ENCODE results near the gene ITPK1. TPM values are rescaled to one million over a fixed set of nuclear protein-coding genes. Genes with fewer than 3 reads are reported as not detected.
A peak's percentile ranks its signal among the peaks of the same experiment; 100 is the strongest.

ITPK1 gene
- polyA plus RNA-seq, 1 of the 3 experiments (the other 2 are of a cell fraction), result 23.2 TPM

- POLR2A ChIA-PET, result no interaction called here
- Histone ChIP-seq H3K27me3 (ENCODE audit: insufficient read depth) (no peaks in the 10 kb centered on the region), H3K9me3 (no peaks in the 10 kb centered on the region), H3K9ac (no peak overlapping the region), H3K27ac (ENCODE audit: low read depth in 2 of 2, low read length in 1 of 2) (peak overlapping the region; percentile 36 to 86; a peak in 3 of 4 replicates), H4K20me1 (ENCODE audit: insufficient read depth) (no peaks in the 10 kb centered on the region), H3K4me3 (ENCODE audit: low read depth in 2 of 2, low read length in 1 of 2) (no peak overlapping the region), H3F3A (replicated peaks; ENCODE audit: insufficient read depth) (no peaks in the 10 kb centered on the region), H3K9me2 (no peaks in the 10 kb centered on the region), H3K36me3 (replicated peaks in 1 of 2; ENCODE audit: control insufficient read depth in 1 of 2, insufficient read depth in 2 of 2, low read length in 1 of 2) (no peaks in the 10 kb centered on the region), H2AFZ (ENCODE audit: low read depth) (no peak overlapping the region), H3K4me1 (ENCODE audit: control insufficient read depth in 1 of 2, insufficient read depth in 2 of 2, low read depth in 1 of 2, low read length in 1 of 2) (peaks cover 15 to 77% of the 10 kb centered on the region in 2 experiments), H3K4me2 (no peak overlapping the region), H3K79me2 (ENCODE audit: insufficient read depth) (0 out of 2 replicates have a peak, but pooled peaks cover 4% of the 10 kb centered on the region)
- TF ChIP-seq EP300 (IDR thresholded peaks at IDR 0.05; ENCODE audit: borderline replicate concordance in 1 of 2, low read depth in 1 of 2, low read length in 1 of 2), result no peak
- TF ChIP-seq, protein P1, sequence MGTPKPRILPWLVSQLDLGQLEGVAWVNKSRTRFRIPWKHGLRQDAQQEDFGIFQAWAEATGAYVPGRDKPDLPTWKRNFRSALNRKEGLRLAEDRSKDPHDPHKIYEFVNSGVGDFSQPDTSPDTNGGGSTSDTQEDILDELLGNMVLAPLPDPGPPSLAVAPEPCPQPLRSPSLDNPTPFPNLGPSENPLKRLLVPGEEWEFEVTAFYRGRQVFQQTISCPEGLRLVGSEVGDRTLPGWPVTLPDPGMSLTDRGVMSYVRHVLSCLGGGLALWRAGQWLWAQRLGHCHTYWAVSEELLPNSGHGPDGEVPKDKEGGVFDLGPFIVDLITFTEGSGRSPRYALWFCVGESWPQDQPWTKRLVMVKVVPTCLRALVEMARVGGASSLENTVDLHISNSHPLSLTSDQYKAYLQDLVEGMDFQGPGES (IDR thresholded peaks at IDR 0.05; ENCODE audit: low read depth, low read length), result no peak
- TF ChIP-seq GATA2 (CRISPR knock-in tag; IDR thresholded peaks at IDR 0.05), result no peak
- no peak for TF ChIP-seq SIN3A (IDR thresholded peaks at IDR 0.05; ENCODE audit: borderline replicate concordance, low read depth, low read length)
- TF ChIP-seq GABPA (IDR thresholded peaks at IDR 0.05; ENCODE audit: low read depth), result no peak
- no peak for TF ChIP-seq NFIC (IDR thresholded peaks at IDR 0.05; ENCODE audit: borderline replicate concordance)
- TF ChIP-seq TAF1 (IDR thresholded peaks at IDR 0.05; ENCODE audit: borderline replicate concordance, low read depth, low read length), result no peak
- no peak for TF ChIP-seq RAD21 (IDR thresholded peaks at IDR 0.05; ENCODE audit: low read length)
- TF ChIP-seq MXI1 (IDR thresholded peaks at IDR 0.05; ENCODE audit: low read depth, low read length), result no peak
- TF ChIP-seq ELF1 (IDR thresholded peaks at IDR 0.05), result no peak
- TF ChIP-seq TEAD4 (IDR thresholded peaks at IDR 0.05; ENCODE audit: borderline replicate concordance, insufficient read depth), result no peak
- no peak for TF ChIP-seq RXRA (IDR thresholded peaks at IDR 0.05; ENCODE audit: borderline replicate concordance, low read depth)
- TF ChIP-seq RCOR1 (IDR thresholded peaks at IDR 0.05; ENCODE audit: low read length), result no peak
- TF ChIP-seq FOXM1 (IDR thresholded peaks at IDR 0.05; ENCODE audit: low read depth), result no peak
- TF ChIP-seq FOXJ3 (CRISPR knock-in tag; IDR thresholded peaks at IDR 0.05), result no peak
- CTCF ChIA-PET, result interaction anchor here (1.5 to 1.8 kb wide), 3 partner anchors 10 to 92 kb away, joined by 5 to 7 read pairs (median 6); no protein-coding TSS in a partner anchor
- no peak for DNase-seq
- 92% methylated on average over 7 of the region's 7 CpGs for WGBS (ENCODE audit: low lambda C conversion rate)
Measured at GRCh38 chr14:93044121-93044520, 71.6 kb downstream of the ITPK1 start.

- Histone ChIP-seq H3F3A (replicated peaks; ENCODE audit: insufficient read depth) (no peaks in the 10 kb centered on the region), H3K4me1 (ENCODE audit: control insufficient read depth in 1 of 2, insufficient read depth in 2 of 2, low read depth in 1 of 2, low read length in 1 of 2) (peaks cover 15 to 76% of the 10 kb centered on the region in 2 experiments), H3K9ac (no peak overlapping the region), H3K27me3 (ENCODE audit: insufficient read depth) (no peaks in the 10 kb centered on the region), H3K4me3 (ENCODE audit: low read depth in 2 of 2, low read length in 1 of 2) (no peak overlapping the region), H3K4me2 (peak overlapping the region; percentile 40; the same call in 1 of the 2 replicates), H3K9me2 (no peaks in the 10 kb centered on the region), H4K20me1 (ENCODE audit: insufficient read depth) (no peaks in the 10 kb centered on the region), H2AFZ (ENCODE audit: low read depth) (no peak overlapping the region), H3K79me2 (ENCODE audit: insufficient read depth) (0 out of 2 replicates have a peak, but pooled peaks cover 4% of the 10 kb centered on the region), H3K36me3 (replicated peaks in 1 of 2; ENCODE audit: control insufficient read depth in 1 of 2, insufficient read depth in 2 of 2, low read length in 1 of 2) (no peaks in the 10 kb centered on the region), H3K9me3 (no peaks in the 10 kb centered on the region), H3K27ac (ENCODE audit: low read depth in 2 of 2, low read length in 1 of 2) (peak overlapping the region; percentile 36 to 86; a peak in 3 of 4 replicates)
- DNase-seq, result peak; percentile 81
- CTCF ChIA-PET, result interaction anchor here (1.0 to 1.8 kb wide), 5 partner anchors 9 to 91 kb away, joined by 3 to 7 read pairs (median 5); no protein-coding TSS in a partner anchor
- POLR2A ChIA-PET, result interaction anchor here (0.6 kb wide), 1 partner anchor 126 kb away, joined by 4 read pairs; no protein-coding TSS in a partner anchor
- WGBS (ENCODE audit: low lambda C conversion rate), result 68% methylated on average over 10 of the region's 13 CpGs
- TF ChIP-seq SMC3 (IDR thresholded peaks at IDR 0.05; ENCODE audit: low read depth, low read length), result no peak
- peak; percentile 70 for TF ChIP-seq TCF12 (IDR thresholded peaks at IDR 0.05)
- 0 out of 2 replicates have a peak, but pooled peaks have one; percentile 15 for TF ChIP-seq POLR2AphosphoS5 (IDR thresholded peaks at IDR 0.05; ENCODE audit: low read depth, low read length)
- peak; percentile 33 for TF ChIP-seq CHD2 (IDR thresholded peaks at IDR 0.05; ENCODE audit: low read length, partially characterized antibody)
- TF ChIP-seq GATA2 (CRISPR knock-in tag; IDR thresholded peaks at IDR 0.05), result peak; percentile 88
- TF ChIP-seq TEAD4 (IDR thresholded peaks at IDR 0.05; ENCODE audit: borderline replicate concordance, insufficient read depth), result 0 out of 2 replicates have a peak, but pooled peaks have one; percentile 25
- TF ChIP-seq MXI1 (IDR thresholded peaks at IDR 0.05; ENCODE audit: low read depth, low read length), result 0 out of 2 replicates have a peak, but pooled peaks have one; percentile 13
- TF ChIP-seq RCOR1 (IDR thresholded peaks at IDR 0.05; ENCODE audit: low read length), result peak; percentile 97
- peak; percentile 44 to 46; a peak in 1 of 4 replicates for TF ChIP-seq EP300 (IDR thresholded peaks at IDR 0.05; ENCODE audit: borderline replicate concordance in 1 of 2, low read depth in 1 of 2, low read length in 1 of 2)
- TF ChIP-seq USF2 (IDR thresholded peaks at IDR 0.05; ENCODE audit: borderline replicate concordance, low read depth, low read length), result no peak
- TF ChIP-seq, protein P2, sequence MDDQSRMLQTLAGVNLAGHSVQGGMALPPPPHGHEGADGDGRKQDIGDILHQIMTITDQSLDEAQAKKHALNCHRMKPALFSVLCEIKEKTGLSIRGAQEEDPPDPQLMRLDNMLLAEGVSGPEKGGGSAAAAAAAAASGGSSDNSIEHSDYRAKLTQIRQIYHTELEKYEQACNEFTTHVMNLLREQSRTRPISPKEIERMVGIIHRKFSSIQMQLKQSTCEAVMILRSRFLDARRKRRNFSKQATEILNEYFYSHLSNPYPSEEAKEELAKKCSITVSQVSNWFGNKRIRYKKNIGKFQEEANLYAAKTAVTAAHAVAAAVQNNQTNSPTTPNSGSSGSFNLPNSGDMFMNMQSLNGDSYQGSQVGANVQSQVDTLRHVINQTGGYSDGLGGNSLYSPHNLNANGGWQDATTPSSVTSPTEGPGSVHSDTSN (IDR thresholded peaks at IDR 0.05), result no peak
- TF ChIP-seq NFIC (IDR thresholded peaks at IDR 0.05; ENCODE audit: borderline replicate concordance), result peak; percentile 47
Measured at GRCh38 chr14:93042968-93043940, 72.5 kb downstream of the ITPK1 start.

Data from SK-N-SH (cell line).